AG04450 (cell line): ENCODE data around the gene MOCS1. TPM values are rescaled to one million over a fixed set of nuclear protein-coding genes. Genes with fewer than 3 reads are reported as not detected.

ENCODE experiments used
- CTCF ChIA-PET: fragments of 300-600, 350-600 bp; formaldehyde crosslinking; extraction: SDS; loops from one replicate; lab custom pipeline; 2022; ENCODE audit warnings: antibody characterized with exemption, inconsistent platforms; lab: Charles Lee
- POLR2A ChIA-PET: fragments of 350-600 bp; formaldehyde crosslinking; extraction: SDS; loops from one replicate; lab custom pipeline; 2021; ENCODE audit warnings: antibody characterized with exemption, inconsistent platforms; lab: Yijun Ruan, JAX
- DNase-seq: peaks from one replicate; pipeline ENCODE4 v3.0.0-alpha.2; 2011; ENCODE audit warnings: low read depth, low spot score
- H3K27ac ChIP-seq: one replicate; pipeline ENCODE4 v1.5.1; 2012; ENCODE audit warnings: low read depth, low read length, control low read depth
- H3K27me3 ChIP-seq: one replicate; pipeline ENCODE4 v1.6.0; 2012; ENCODE audit warnings: low read length; ENCODE audit not compliant: control insufficient read depth, insufficient read depth
- H3K4me3 ChIP-seq: 2 replicates; pipeline ENCODE4 v1.5.1; 2011; ENCODE audit warnings: mild to moderate bottlenecking, low read depth, low read length, control low read depth
- H3K9me3 ChIP-seq: 2 replicates; pipeline ENCODE4 v1.5.1; 2012; ENCODE audit warnings: low read length; ENCODE audit not compliant: control insufficient read depth, insufficient read depth
- polyA plus RNA-seq: library from polyadenylated mRNA; depleted of rRNA; stranded (reverse); fragments of >200 nt; gene quantifications from 2 replicates; pipeline ENCODE4 v1.2.3, GENCODE V29; 2011
- TF ChIP-seq, protein P1 (sequence below): IDR thresholded peaks from 2 replicates; pipeline ENCODE4 v1.5.1; 2011; ENCODE audit warnings: low read depth, low read length, control low read depth, inconsistent platforms

MOCS1 gene
- polyA plus RNA-seq, 1 experiment = 6.1 TPM

DNA sequence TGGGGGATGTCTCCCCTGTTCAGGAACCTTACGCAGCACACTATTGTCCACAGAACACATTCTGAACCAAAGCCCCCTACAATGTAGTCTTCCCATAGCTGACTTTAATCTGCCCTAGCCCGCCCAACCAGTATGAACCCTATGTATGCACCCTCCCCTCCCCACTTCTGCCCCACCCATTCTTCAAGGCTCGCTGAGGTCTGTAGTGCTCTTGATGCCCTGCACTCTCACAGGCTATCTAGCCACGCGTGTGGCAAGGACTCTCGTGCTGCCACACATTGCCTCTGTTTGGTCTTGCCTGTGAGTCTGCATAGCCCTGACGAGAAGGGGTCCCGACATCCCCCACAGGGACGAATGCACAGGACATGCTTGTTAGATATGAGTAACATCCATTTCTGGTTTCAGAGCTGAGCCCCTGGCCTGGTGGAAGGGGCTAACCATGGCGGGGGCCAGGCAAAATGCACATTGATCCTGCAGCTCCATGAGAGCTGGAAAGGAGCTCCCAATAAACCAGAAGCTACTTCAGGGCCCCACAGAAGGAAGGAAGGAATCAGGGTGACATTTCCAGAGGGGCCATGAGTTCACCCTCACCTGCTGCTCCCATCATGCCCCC, 22.6 kb downstream of the MOCS1 start:
- ChIA-PET CTCF (interaction anchor here (0.6 to 1.4 kb wide), 3 partner anchors 18 to 46 kb away, joined by 3 to 4 read pairs (median 4); no protein-coding TSS in a partner anchor), POLR2A (no interaction called here)
- no peak for DNase-seq
- no peak overlapping the region for H3K27ac ChIP-seq
- TF ChIP-seq, protein P1, sequence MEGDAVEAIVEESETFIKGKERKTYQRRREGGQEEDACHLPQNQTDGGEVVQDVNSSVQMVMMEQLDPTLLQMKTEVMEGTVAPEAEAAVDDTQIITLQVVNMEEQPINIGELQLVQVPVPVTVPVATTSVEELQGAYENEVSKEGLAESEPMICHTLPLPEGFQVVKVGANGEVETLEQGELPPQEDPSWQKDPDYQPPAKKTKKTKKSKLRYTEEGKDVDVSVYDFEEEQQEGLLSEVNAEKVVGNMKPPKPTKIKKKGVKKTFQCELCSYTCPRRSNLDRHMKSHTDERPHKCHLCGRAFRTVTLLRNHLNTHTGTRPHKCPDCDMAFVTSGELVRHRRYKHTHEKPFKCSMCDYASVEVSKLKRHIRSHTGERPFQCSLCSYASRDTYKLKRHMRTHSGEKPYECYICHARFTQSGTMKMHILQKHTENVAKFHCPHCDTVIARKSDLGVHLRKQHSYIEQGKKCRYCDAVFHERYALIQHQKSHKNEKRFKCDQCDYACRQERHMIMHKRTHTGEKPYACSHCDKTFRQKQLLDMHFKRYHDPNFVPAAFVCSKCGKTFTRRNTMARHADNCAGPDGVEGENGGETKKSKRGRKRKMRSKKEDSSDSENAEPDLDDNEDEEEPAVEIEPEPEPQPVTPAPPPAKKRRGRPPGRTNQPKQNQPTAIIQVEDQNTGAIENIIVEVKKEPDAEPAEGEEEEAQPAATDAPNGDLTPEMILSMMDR = no peak
- H3K4me3 ChIP-seq = no peak overlapping the region
- H3K9me3 ChIP-seq = no peaks in the 10 kb centered on the region
- no peaks in the 10 kb centered on the region for H3K27me3 ChIP-seq

GRCh38 chr6:39910744-39911143, 23.5 kb downstream of the MOCS1 start:
- DNase-seq = no peak
- no peaks in the 10 kb centered on the region for H3K27me3 ChIP-seq
- ChIA-PET CTCF (interaction anchor here (0.6 kb wide), 1 partner anchor 18 kb away, joined by 4 read pairs; no protein-coding TSS in a partner anchor), POLR2A (interaction anchor here (1.2 kb wide), 1 partner anchor 31 kb away, joined by 3 read pairs; no protein-coding TSS in a partner anchor)
- H3K4me3 ChIP-seq = no peak overlapping the region
- H3K9me3 ChIP-seq = no peaks in the 10 kb centered on the region
- TF ChIP-seq, protein P1 = no peak
- H3K27ac ChIP-seq = no peak overlapping the region

DNA sequence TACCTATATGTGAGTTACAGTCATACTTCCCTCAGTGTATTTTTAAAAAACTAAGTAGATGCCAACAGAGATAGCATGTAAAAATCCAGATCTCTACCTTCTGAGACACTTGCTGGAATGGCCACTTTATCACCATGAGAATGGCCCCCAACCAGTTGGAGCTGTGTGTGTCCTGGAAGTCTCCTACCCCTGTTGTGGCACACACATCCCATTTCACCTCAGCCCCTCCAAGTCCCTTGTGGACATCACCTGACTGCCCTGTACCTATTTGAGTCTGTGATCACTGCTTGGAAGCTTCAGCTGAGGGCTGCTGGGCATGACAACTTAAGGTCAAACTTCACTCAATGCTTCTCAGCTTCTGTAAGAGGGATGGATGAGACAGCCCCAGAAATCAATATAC, 24.1 kb downstream of the MOCS1 start:
- POLR2A ChIA-PET = interaction anchor here (1.2 kb wide), 1 partner anchor 30 kb away, joined by 3 read pairs; no protein-coding TSS in a partner anchor
- DNase-seq = no peak
- CTCF ChIA-PET = no interaction called here
- H3K4me3 ChIP-seq = no peak overlapping the region
- no peaks in the 10 kb centered on the region for H3K27me3 ChIP-seq
- TF ChIP-seq, protein P1 = no peak
- no peak overlapping the region for H3K27ac ChIP-seq
- H3K9me3 ChIP-seq = no peaks in the 10 kb centered on the region

DNA sequence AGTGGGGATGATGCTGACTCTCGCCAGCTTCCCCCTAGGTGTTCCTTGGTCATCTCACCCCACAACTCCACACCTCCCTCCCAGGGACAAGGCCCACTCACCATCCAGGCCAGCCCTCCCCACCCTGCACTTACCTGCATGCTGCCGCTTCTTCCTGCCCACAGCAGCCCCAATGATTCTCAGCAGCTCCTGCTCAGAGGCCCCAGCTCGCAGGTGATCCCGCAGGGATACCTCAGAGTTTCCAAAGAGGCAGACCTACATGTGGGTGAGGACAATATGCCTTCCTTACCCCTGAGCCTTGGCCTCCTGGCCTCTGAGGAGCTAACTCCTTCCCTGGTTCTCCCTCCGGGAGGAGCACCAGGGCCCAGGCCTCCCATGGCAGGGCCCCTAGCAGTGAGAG, 24.6 kb downstream of the MOCS1 start:
- CTCF ChIA-PET = no interaction called here
- H3K27me3 ChIP-seq = no peaks in the 10 kb centered on the region
- POLR2A ChIA-PET = interaction anchor here (1.2 kb wide), 1 partner anchor 30 kb away, joined by 3 read pairs; no protein-coding TSS in a partner anchor
- no peak overlapping the region for H3K27ac ChIP-seq
- DNase-seq = no peak
- H3K9me3 ChIP-seq = no peaks in the 10 kb centered on the region
- TF ChIP-seq, protein P1 = no peak
- H3K4me3 ChIP-seq = no peak overlapping the region

GRCh38 chr6:39908838-39909583, 25.3 kb downstream of the MOCS1 start:
- Histone ChIP-seq H3K9me3 (no peaks in the 10 kb centered on the region), H3K27me3 (no peaks in the 10 kb centered on the region), H3K4me3 (no peak overlapping the region), H3K27ac (no peak overlapping the region)
- CTCF ChIA-PET = no interaction called here
- no peak for DNase-seq
- TF ChIP-seq, protein P1 = no peak
- POLR2A ChIA-PET = no interaction called here
